Activated CD8-positive, alpha-beta memory T cell treated with anti-CD3 and anti-CD28 coated beads, Interleukin-2, amount 50 U/mL, for 1 hour (primary cell): ENCODE measurements around the gene KIF5A.
A peak's percentile ranks its signal among the peaks of the same experiment; 100 is the strongest.
"Not testable (repeated sequence)": the region's sequence is repeated elsewhere in the genome, so short reads cannot be mapped to it uniquely, and the experiment has no call there.

Source experiments
- DNase-seq: peaks from one replicate; pipeline ENCODE4 v3.0.0-alpha.2; 2020; ENCODE audit errors: extremely low read depth

The KIF5A gene

DNA sequence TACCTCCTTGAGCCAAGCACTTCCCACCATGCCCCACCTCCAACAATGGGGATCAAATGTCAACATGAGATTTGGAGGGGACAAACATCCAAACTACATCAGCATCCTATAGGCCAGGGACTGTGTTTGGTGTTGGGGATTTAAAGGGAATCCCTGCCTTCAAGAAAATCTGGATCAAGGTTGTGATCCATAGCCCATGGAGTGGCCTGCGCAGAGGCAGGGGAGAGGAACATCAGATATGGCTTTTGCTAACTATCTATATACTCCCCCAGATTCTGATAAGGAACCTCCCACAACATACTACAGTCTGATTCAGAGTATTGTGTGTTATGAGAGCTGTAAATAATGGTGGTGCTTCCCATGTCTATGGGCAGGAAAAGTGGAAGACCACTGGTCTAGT, 5.1 kb downstream of the KIF5A start:
- no peak for DNase-seq

DNA sequence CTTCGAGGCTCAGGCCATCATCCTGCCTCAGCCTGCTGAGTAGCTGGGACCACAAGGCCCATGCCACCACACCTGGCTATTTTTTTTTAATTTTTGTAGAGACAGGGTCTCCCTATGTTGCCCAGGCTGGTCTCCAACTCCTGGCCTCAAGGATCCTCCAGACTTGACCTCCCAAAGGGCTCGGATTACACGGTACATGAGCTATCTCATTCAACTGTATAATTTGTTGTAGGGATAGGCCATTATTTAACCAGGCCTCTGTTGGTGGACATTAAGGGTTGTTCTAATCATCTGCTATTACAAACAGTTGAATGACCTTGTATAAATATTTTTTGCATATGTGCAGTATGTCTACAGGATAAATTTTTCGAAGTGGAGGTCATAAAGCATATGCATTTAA, 9.0 kb downstream of the KIF5A start:
- no peak for DNase-seq

- no peak for DNase-seq
These were observed 10.7 kb downstream of the KIF5A start for GRCh38 chr12:57560516-57560915.

GRCh38 chr12:57561117-57561516, 11.3 kb downstream of the KIF5A start:
- not testable (repeated sequence) for DNase-seq

- no peak for DNase-seq
These were observed 13.5 kb downstream of the KIF5A start for GRCh38 chr12:57563358-57563757.

GRCh38 chr12:57564178-57564740, 14.4 kb downstream of the KIF5A start:
- DNase-seq = no peak

GRCh38 chr12:57568838-57569237, 19.0 kb downstream of the KIF5A start:
- DNase-seq = no peak

- DNase-seq = no peak
These were observed 20.0 kb downstream of the KIF5A start for GRCh38 chr12:57569858-57570257.

DNA sequence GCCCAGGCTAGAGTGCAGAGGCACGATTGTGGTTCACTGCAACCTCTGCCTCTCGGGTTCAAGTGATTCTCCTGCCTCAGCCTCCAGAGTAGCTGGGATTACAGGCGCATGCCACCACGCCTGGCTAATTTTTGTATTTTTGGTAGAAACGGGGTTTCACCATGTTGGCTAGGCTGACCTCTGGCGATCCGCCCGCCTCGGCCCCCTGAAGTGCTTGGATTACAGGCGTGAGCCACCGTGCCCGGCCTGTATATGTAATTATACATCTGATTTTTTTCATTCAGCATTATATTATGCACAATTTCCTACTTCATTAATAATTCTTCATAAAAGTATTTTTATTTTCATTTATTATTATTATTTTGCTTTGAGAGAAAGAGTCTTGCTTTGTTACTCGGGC, 20.6 kb downstream of the KIF5A start:
- DNase-seq = not testable (repeated sequence)

GRCh38 chr12:57571926-57572762, 22.3 kb downstream of the KIF5A start:
- no peak for DNase-seq

- DNase-seq = no peak
These were observed 25.0 kb downstream of the KIF5A start for GRCh38 chr12:57574795-57575194.

- no peak for DNase-seq
These were observed 26.1 kb downstream of the KIF5A start for GRCh38 chr12:57575771-57576612.

DNA sequence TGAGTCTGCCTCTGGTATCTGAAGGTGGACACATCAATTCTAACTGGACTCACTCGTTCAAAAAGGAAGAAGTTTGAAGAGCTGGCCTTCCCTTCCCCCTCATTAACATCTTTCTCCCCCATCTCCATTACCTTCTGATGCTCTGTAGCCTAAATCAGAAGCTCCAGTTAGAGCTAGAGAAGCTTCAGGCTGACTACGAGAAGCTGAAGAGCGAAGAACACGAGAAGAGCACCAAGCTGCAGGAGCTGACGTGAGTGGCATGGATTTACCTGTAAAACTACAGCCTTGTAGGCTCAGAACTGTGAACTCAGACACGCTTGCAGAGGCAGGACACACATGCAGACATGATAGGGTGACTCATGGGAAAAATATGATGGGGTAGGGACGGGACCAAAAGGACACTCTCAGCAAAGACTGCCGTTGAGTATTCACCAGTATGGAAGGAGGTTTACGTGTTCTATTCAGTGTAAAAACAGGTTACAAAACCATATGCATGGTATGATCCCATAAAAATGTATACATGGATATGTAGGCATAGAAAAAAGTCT, 26.8 kb downstream of the KIF5A start:
- DNase-seq = no peak

DNA sequence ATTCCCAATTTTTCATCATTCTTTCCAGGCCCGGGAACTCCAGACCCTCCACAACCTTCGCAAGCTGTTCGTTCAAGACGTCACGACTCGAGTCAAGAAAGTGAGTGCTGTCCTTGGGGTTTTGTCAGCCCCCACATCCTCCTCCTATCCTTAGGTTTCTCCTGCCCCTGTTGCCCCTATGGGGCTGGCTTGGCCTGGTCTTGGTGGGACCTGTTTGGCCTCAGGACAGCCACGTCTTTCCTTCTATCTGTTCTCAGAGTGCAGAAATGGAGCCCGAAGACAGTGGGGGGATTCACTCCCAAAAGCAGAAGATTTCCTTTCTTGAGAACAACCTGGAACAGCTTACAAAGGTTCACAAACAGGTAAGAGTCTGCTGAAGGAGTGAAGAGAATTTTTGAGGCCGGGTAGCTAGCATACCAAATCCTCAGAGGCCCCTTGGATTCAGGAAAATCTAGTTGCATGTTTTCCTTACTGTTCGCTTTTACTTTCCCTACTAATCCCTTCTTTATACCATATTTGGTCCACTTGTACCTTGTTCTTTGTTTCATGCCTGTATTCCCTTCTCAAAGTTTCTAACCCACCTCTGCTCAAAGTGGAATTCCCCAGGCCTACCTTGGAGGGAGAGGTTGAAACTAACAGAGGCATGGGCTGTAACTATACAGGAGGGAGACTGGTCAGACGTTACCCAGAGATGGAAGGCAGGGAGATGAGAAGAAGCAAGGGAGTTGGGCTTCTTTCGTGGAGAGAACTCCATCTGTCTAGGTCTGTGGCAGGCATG, 28.3 kb downstream of the KIF5A start:
- no peak for DNase-seq

DNA sequence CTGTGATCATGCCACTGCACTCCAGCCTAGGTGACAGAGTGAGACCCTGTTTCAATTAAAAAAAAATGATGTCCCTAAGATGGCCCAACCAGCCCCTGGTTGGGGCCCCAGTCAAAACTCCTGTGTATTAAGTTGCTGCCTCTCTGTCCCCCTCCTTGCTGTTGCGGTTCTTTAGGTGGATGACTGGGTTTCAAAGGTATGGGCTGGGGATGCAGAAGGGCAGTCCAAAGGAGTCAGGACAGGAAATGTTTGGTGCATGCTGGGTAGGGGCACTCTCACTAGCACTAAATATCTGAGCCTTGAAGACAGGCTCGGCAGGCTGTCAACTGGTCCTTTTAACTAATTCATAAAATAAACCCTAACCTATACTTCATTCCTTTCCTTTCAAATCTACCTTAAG, 29.2 kb downstream of the KIF5A start:
- DNase-seq = no peak

DNA sequence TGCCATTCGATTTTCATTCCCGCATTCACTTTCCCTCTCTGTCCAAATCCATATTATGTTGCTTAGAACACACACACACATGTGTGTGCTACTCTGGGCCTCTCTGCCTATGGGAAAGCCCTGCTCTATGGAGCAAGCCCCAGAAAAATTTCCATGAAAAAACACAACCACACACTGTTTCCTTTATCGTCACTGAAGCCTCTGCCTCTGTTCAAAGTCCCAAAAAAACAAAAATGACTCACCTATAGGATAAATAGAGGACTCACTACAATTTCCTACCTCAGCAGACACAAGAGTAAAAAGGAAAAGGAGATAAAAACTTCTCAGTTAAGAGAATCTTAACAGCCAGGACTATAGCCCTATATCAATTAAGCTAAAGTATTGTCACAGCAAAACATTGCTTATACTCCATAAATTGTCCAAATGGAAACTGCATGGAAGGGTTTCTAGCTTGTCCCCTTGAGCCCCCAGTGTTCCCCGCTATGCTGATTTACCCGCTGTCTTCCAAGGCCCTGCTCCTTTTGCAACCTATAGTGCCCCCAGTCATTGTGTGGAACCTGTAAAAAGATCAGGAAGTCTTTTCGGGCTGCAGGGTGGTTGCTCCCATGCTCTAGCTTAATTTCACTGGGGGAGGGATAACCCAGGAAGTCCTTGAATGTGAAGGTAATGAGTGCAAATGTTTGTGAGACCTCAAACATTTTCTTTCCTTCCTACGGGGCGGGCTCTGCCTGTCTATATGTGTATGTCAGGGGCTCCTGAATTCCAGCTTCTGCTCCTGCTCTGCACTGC, 30.0 kb downstream of the KIF5A start:
- no peak for DNase-seq

DNA sequence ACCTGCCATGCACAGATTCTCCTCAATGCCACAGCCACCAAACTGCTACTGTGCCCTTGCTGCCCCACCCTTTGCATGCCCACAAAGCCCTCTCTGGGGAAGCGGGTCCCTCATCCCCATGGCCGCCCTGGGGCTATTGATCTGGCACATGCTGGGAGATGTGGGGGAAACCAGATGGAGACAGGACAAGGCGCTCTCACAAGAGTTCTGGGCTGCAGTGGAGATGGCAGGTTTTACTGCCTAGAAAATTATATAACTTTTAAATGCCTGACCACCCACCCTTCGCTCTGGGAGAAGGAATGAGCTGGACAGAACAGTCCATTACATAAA, 30.6 kb downstream of the KIF5A start:
- no peak for DNase-seq

DNA sequence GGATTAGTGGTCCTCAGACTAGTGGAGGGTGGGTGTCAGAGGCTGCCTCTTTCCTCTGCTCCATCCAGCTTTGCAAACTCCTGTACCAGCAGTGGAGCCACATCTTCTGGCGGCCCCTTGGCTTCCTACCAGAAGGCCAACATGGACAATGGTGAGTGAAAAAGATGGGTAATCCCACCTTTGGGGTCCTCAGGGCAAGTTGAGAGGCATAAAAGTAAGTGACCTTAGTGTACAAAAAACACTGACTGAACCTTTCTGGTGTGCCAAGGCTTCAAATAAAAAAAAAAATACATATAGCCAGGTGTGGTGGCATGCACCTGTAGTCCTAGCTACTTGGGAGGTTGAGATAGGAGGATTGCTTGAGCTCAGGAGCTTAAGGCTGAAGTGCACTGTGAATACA, 32.0 kb downstream of the KIF5A start:
- no peak for DNase-seq

DNA sequence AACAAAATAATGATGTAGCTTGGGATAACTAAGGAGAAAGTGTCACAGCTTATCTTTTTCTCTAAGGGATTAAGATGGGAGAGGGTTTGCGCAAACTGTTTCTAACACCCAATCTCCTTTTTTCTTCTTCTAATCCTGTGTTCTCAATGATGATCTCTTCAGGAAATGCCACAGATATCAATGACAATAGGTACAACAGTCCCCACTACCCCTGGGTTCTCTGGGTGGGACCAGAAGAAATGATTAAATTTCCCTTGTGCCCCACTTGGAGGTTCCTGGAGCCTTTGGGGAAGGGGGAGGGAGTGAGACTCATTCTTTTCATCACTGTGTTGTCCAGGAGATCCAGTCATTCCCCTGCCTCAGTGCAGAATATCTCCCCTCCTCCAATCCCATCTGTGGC, 32.6 kb downstream of the KIF5A start:
- no peak for DNase-seq

DNA sequence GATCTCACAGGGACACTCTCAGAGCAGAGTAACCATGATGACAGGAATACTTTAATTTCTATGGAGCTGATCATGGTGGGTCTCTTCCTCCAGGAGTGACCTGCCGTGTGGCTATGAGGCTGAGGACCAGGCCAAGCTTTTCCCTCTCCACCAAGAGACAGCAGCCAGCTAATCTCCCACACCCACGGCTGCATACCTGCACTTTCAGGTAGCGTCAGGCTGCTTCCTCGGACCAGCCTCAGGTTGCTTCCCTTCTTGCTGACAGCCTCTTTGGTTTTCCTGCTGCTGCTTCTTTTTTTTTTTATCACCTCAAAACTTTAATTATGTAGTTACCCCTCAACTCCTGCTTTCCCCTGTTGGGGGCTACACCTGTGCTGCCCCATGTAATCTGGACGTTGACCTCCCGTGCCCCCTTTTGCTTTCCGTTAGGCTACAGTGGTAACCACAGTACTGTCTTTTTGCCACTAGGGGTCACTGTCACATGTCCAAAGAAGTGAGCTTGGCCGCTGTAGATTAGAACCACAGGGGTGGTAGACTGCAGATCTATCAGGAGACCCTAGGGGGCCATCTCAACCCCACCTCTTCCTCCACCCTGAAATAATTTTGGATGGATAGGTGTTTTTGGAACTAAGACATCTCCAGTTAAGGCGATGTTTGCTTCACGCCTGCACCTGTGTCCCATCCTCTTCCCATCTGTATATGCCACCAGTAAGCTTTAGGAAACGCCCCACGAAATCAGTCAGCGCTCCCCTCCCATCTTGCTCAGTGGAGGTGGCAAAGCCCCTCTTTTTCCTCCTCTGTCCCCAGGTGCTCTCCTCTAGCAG, 33.4 kb downstream of the KIF5A start:
- DNase-seq = peak; percentile 50
